SJSA1 (cell line): Measurements from ENCODE around the gene FGD5. TPM values are rescaled to one million over a fixed set of nuclear protein-coding genes. Genes with fewer than 3 reads are reported as not detected.

Source experiments
- DNase-seq, 2 experiments: peaks; one replicate each; pipeline ENCODE4 v3.0.0-alpha.2; 2015 to 2020; ENCODE audit warnings: low spot score in 2 of 2, low read depth in 1 of 2
- H3K27ac ChIP-seq: fragments of 250-450 bp; sonication (Bioruptor Pico); 2 replicates; pipeline ENCODE4 v1.5.1; 2020; ENCODE audit warnings: mild to moderate bottlenecking, moderate library complexity
- H3K27me3 ChIP-seq: fragments of 250-450 bp; sonication (Bioruptor Pico); replicated peaks from 2 replicates; pipeline ENCODE4 v1.5.1; 2020; ENCODE audit warnings: mild to moderate bottlenecking, moderate library complexity
- H3K36me3 ChIP-seq: fragments of 250-450 bp; sonication (Bioruptor Pico); 2 replicates; pipeline ENCODE4 v1.5.1; 2020; ENCODE audit warnings: mild to moderate bottlenecking
- H3K4me1 ChIP-seq: fragments of 250-450 bp; sonication (Bioruptor Pico); replicated peaks from 2 replicates; pipeline ENCODE4 v1.6.1; 2021; ENCODE audit warnings: mild to moderate bottlenecking
- H3K4me3 ChIP-seq: fragments of 250-450 bp; sonication (Bioruptor Pico); 2 replicates; pipeline ENCODE4 v1.5.1; 2020; ENCODE audit warnings: mild to moderate bottlenecking
- H3K9me3 ChIP-seq: fragments of 250-450 bp; sonication (Bioruptor Pico); replicated peaks from 2 replicates; pipeline ENCODE4 v1.5.1; 2020; ENCODE audit warnings: mild to moderate bottlenecking
- total RNA-seq: library from RNA; depleted of rRNA; stranded (reverse); fragments of >200 nt; shearing (Covaris generic); gene quantifications from 2 replicates; pipeline ENCODE4 v1.2.3, GENCODE V29; 2014; rRNA removed

The FGD5 gene
- total RNA-seq, result not detected in 2 replicates

GRCh38 chr3:14818804-14819500 lies at the start of gene FGD5:
Gene FGD5, plus strand, starts transcription at chr3:14818962. Its CDS starts 110 bp downstream, at chr3:14819072.
- Histone ChIP-seq H3K4me3 (no peak within 1 kb of the TSS), H3K27me3 (peaks cover 31% of the 10 kb centered on the region), H3K9me3 (no peaks in the 10 kb centered on the region), H3K36me3 (no peaks in the 10 kb centered on the region), H3K4me1 (no peaks in the 10 kb centered on the region), H3K27ac (no peak within 1 kb of the TSS)
- DNase-seq, result no peak

GRCh38 chr3:14769544-14770325 lies 49.0 kb upstream of the FGD5 start:
- H3K27me3 ChIP-seq, result no peaks in the 10 kb centered on the region
- DNase-seq, result no peak
- no peaks in the 10 kb centered on the region for H3K9me3 ChIP-seq
- no peak overlapping the region for H3K27ac ChIP-seq
- no peaks in the 10 kb centered on the region for H3K4me1 ChIP-seq
- H3K36me3 ChIP-seq, result no peaks in the 10 kb centered on the region
- no peak overlapping the region for H3K4me3 ChIP-seq

GRCh38 chr3:14770591-14770990 lies 48.2 kb upstream of the FGD5 start:
- no peak overlapping the region for H3K4me3 ChIP-seq
- no peaks in the 10 kb centered on the region for H3K27me3 ChIP-seq
- no peak for DNase-seq
- H3K9me3 ChIP-seq, result no peaks in the 10 kb centered on the region
- H3K36me3 ChIP-seq, result no peaks in the 10 kb centered on the region
- no peak overlapping the region for H3K27ac ChIP-seq
- H3K4me1 ChIP-seq, result no peaks in the 10 kb centered on the region

GRCh38 chr3:14771593-14772497 lies 46.9 kb upstream of the FGD5 start:
- no peaks in the 10 kb centered on the region for H3K4me1 ChIP-seq
- no peaks in the 10 kb centered on the region for H3K27me3 ChIP-seq
- no peaks in the 10 kb centered on the region for H3K9me3 ChIP-seq
- peak in 1 of 2 experiments; percentile 24 for DNase-seq
- H3K4me3 ChIP-seq, result no peak overlapping the region
- no peaks in the 10 kb centered on the region for H3K36me3 ChIP-seq
- no peak overlapping the region for H3K27ac ChIP-seq

GRCh38 chr3:14772533-14773138 lies 46.1 kb upstream of the FGD5 start:
- no peaks in the 10 kb centered on the region for H3K9me3 ChIP-seq

GRCh38 chr3:14773281-14773680 lies 45.5 kb upstream of the FGD5 start:
- H3K4me3 ChIP-seq, result no peak overlapping the region

More at GRCh38 chr3:14772533-14773138, 46.1 kb upstream of the FGD5 start:
- H3K4me3 ChIP-seq, result no peak overlapping the region
- H3K36me3 ChIP-seq, result no peaks in the 10 kb centered on the region
- no peaks in the 10 kb centered on the region for H3K4me1 ChIP-seq
- no peak overlapping the region for H3K27ac ChIP-seq
- no peaks in the 10 kb centered on the region for H3K27me3 ChIP-seq
- DNase-seq, result peak in 1 of 2 experiments; percentile 19

GRCh38 chr3:14773691-14774128 lies 45.1 kb upstream of the FGD5 start:
- Histone ChIP-seq H3K27me3 (no peaks in the 10 kb centered on the region), H3K27ac (no peak overlapping the region), H3K4me1 (no peaks in the 10 kb centered on the region), H3K9me3 (no peaks in the 10 kb centered on the region), H3K4me3 (no peak overlapping the region), H3K36me3 (no peaks in the 10 kb centered on the region)
- DNase-seq, result peak in 1 of 2 experiments; percentile 31

More at GRCh38 chr3:14773281-14773680, 45.5 kb upstream of the FGD5 start:
- H3K27ac ChIP-seq, result no peak overlapping the region
- H3K36me3 ChIP-seq, result no peaks in the 10 kb centered on the region
- H3K9me3 ChIP-seq, result no peaks in the 10 kb centered on the region
- DNase-seq, result no peak
- no peaks in the 10 kb centered on the region for H3K4me1 ChIP-seq
- H3K27me3 ChIP-seq, result no peaks in the 10 kb centered on the region

- no peaks in the 10 kb centered on the region; the same call in 1 of the 2 replicates for H3K27me3 ChIP-seq
- no peaks in the 10 kb centered on the region for H3K36me3 ChIP-seq
Measured at GRCh38 chr3:14774431-14774830, 44.3 kb upstream of the FGD5 start.

GRCh38 chr3:14775011-14775410 lies 43.8 kb upstream of the FGD5 start:
- Histone ChIP-seq H3K36me3 (no peaks in the 10 kb centered on the region), H3K27ac (no peak overlapping the region), H3K4me1 (no peaks in the 10 kb centered on the region), H3K27me3 (no peaks in the 10 kb centered on the region; the same call in 1 of the 2 replicates), H3K4me3 (no peak overlapping the region), H3K9me3 (no peaks in the 10 kb centered on the region)
- DNase-seq, result peak in 1 of 2 experiments; percentile 6

More at GRCh38 chr3:14774431-14774830, 44.3 kb upstream of the FGD5 start:
- peak in 1 of 2 experiments; percentile 22 for DNase-seq
- no peaks in the 10 kb centered on the region for H3K9me3 ChIP-seq
- no peaks in the 10 kb centered on the region for H3K4me1 ChIP-seq
- H3K27ac ChIP-seq, result no peak overlapping the region
- H3K4me3 ChIP-seq, result no peak overlapping the region

GRCh38 chr3:14775563-14775962 lies 43.2 kb upstream of the FGD5 start:
- H3K36me3 ChIP-seq, result no peaks in the 10 kb centered on the region
- H3K27me3 ChIP-seq, result no peaks in the 10 kb centered on the region; the same call in 1 of the 2 replicates
- H3K4me3 ChIP-seq, result no peak overlapping the region
- no peaks in the 10 kb centered on the region for H3K4me1 ChIP-seq
- no peak overlapping the region for H3K27ac ChIP-seq
- no peak for DNase-seq
- H3K9me3 ChIP-seq, result no peaks in the 10 kb centered on the region

- DNase-seq, result no peak
- H3K27me3 ChIP-seq, result no peaks in the 10 kb centered on the region; the same call in none of the 2 replicates
- no peak overlapping the region for H3K27ac ChIP-seq
- no peaks in the 10 kb centered on the region for H3K36me3 ChIP-seq
- no peaks in the 10 kb centered on the region for H3K4me1 ChIP-seq
- no peak overlapping the region for H3K4me3 ChIP-seq
- H3K9me3 ChIP-seq, result no peaks in the 10 kb centered on the region
Measured at GRCh38 chr3:14779069-14779685, 39.6 kb upstream of the FGD5 start.

- Histone ChIP-seq H3K27me3 (no peaks in the 10 kb centered on the region; the same call in none of the 2 replicates), H3K27ac (no peak overlapping the region), H3K4me1 (no peaks in the 10 kb centered on the region), H3K4me3 (no peak overlapping the region), H3K36me3 (no peaks in the 10 kb centered on the region), H3K9me3 (no peaks in the 10 kb centered on the region)
- DNase-seq, result no peak
Measured at GRCh38 chr3:14780927-14781507, 37.7 kb upstream of the FGD5 start.
